SK-N-SH (cell line): ENCODE results near the gene PEX14. TPM values are rescaled to one million over a fixed set of nuclear protein-coding genes. Genes with fewer than 3 reads are reported as not detected.

Experiments used
- CTCF ChIA-PET: fragments of 300-600, 350-600 bp; formaldehyde crosslinking; extraction: SDS; loops from one replicate; lab custom pipeline; 2021; lab: Yijun Ruan, JAX
- POLR2A ChIA-PET: fragments of 350-600 bp; sonication (Branson Sonifier 250); formaldehyde crosslinking; extraction: SDS; loops from one replicate; lab custom pipeline; 2020; ENCODE audit warnings: antibody characterized with exemption, inconsistent platforms; lab: Yijun Ruan, JAX
- DNase-seq: peaks from one replicate; pipeline ENCODE4 v3.0.0; 2012
- H2AFZ ChIP-seq: fragments of 200-600 bp; sonication (generic); 2 replicates; pipeline ENCODE4 v1.8.1; 2016; ENCODE audit warnings: antibody characterized with exemption, mild to moderate bottlenecking, low read depth
- H3F3A ChIP-seq: fragments of 200-600 bp; sonication (generic); replicated peaks from 2 replicates; pipeline ENCODE3; 2016; ENCODE audit warnings: antibody characterized with exemption, mild to moderate bottlenecking; ENCODE audit not compliant: insufficient read depth
- H3K27ac ChIP-seq, 2 experiments: fragments of 200-500 bp in 1 of 2; fragments of 200-600 bp in 1 of 2; sonication (Bioruptor generic) in 1 of 2; sonication (generic), shearing (Covaris generic) in 1 of 2; 2 replicates each; pipeline versions ENCODE4 v1.5.1 to v1.6.1; 2014 to 2016; ENCODE audit warnings: low read depth in 2 of 2, inconsistent platforms in 1 of 2, low read length in 1 of 2, mild to moderate bottlenecking in 1 of 2, mixed read lengths in 1 of 2
- H3K27me3 ChIP-seq: fragments of 200-600 bp; sonication (generic), shearing (Covaris generic); 2 replicates; pipeline ENCODE4 v1.6.1; 2016; ENCODE audit warnings: mixed run types; ENCODE audit not compliant: insufficient read depth
- H3K36me3 ChIP-seq, 2 experiments: fragments of 200-500 bp in 1 of 2; fragments of 200-600 bp in 1 of 2; sonication (Bioruptor generic) in 1 of 2; sonication (generic) in 1 of 2; replicated peaks in 1 of 2; 2 replicates each; pipeline versions ENCODE3 to v1.5.1; 2014 to 2016; ENCODE audit warnings: low read length in 1 of 2, mild to moderate bottlenecking in 1 of 2; ENCODE audit not compliant: insufficient read depth in 2 of 2, control insufficient read depth in 1 of 2
- H3K4me1 ChIP-seq, 2 experiments: fragments of 200-500 bp in 1 of 2; fragments of 200-600 bp in 1 of 2; sonication (Bioruptor generic) in 1 of 2; sonication (generic), shearing (Covaris generic) in 1 of 2; 2 replicates each; pipeline versions ENCODE4 v1.5.1 to v1.6.1; 2014 to 2016; ENCODE audit warnings: low read depth in 1 of 2, low read length in 1 of 2, mixed run types in 1 of 2; ENCODE audit not compliant: insufficient read depth in 2 of 2, control insufficient read depth in 1 of 2
- H3K4me2 ChIP-seq: fragments of 200-600 bp; sonication (generic), shearing (Covaris generic); 2 replicates; pipeline ENCODE4 v1.6.1; 2017; ENCODE audit warnings: mixed run types
- H3K4me3 ChIP-seq, 2 experiments: fragments of 200-500 bp in 1 of 2; fragments of 200-600 bp in 1 of 2; sonication (Bioruptor generic) in 1 of 2; sonication (generic), shearing (Covaris generic) in 1 of 2; 2 replicates each; pipeline versions ENCODE4 v1.5.1 to v1.8.1; 2014 to 2016; ENCODE audit warnings: low read depth in 2 of 2, inconsistent platforms in 1 of 2, low read length in 1 of 2, mild to moderate bottlenecking in 1 of 2, mixed read lengths in 1 of 2, moderate library complexity in 1 of 2
- H3K79me2 ChIP-seq: fragments of 200-600 bp; sonication (generic); 2 replicates; pipeline ENCODE4 v1.8.1; 2017; ENCODE audit warnings: mild to moderate bottlenecking; ENCODE audit not compliant: insufficient read depth
- H3K9ac ChIP-seq: fragments of 200-600 bp; sonication (generic); 2 replicates; pipeline ENCODE4 v1.6.1; 2017; ENCODE audit warnings: mixed run types
- H3K9me2 ChIP-seq: fragments of 200-600 bp; sonication (generic); 2 replicates; pipeline ENCODE4 v1.6.1; 2017; ENCODE audit warnings: mixed run types
- H3K9me3 ChIP-seq: fragments of 200-600 bp; sonication (generic); 2 replicates; pipeline ENCODE4 v1.6.1; 2017; ENCODE audit warnings: mixed run types, mild to moderate bottlenecking, moderate library complexity
- H4K20me1 ChIP-seq: fragments of 200-600 bp; sonication (generic); 2 replicates; pipeline ENCODE4 v1.6.1; 2017; ENCODE audit warnings: mild to moderate bottlenecking, mixed run types; ENCODE audit not compliant: insufficient read depth
- CHD2 ChIP-seq: fragments of 150-350 bp; IDR thresholded peaks from 2 replicates; pipeline ENCODE4 v1.6.1; 2018; ENCODE audit warnings: low read length; ENCODE audit not compliant: partially characterized antibody
- ELF1 ChIP-seq: IDR thresholded peaks from 2 replicates; pipeline ENCODE4 v1.4.0; 2012
- EP300 ChIP-seq, 2 experiments: IDR thresholded peaks; 2 replicates each; pipeline versions ENCODE4 v1.4.0 to v1.6.1; 2012; ENCODE audit warnings: borderline replicate concordance in 1 of 2, low read depth in 1 of 2, low read length in 1 of 2
- FOXM1 ChIP-seq: IDR thresholded peaks from 2 replicates; pipeline ENCODE4 v1.4.0; 2012; ENCODE audit warnings: low read depth, mild to moderate bottlenecking
- JUND ChIP-seq: IDR thresholded peaks from 2 replicates; pipeline ENCODE4 v1.4.0; 2012
- MXI1 ChIP-seq: IDR thresholded peaks from 2 replicates; pipeline ENCODE4 v1.6.1; 2012; ENCODE audit warnings: mild to moderate bottlenecking, low read depth, low read length, improper control_type of control experiment
- NFIC ChIP-seq: IDR thresholded peaks from 2 replicates; pipeline ENCODE4 v1.4.0; 2012; ENCODE audit warnings: borderline replicate concordance
- POLR2AphosphoS5 ChIP-seq: IDR thresholded peaks from 2 replicates; pipeline ENCODE4 v1.6.1; 2012; ENCODE audit warnings: low read depth, low read length
- RAD21 ChIP-seq: IDR thresholded peaks from 2 replicates; pipeline ENCODE4 v1.6.1; 2012; ENCODE audit warnings: mild to moderate bottlenecking, low read length
- RCOR1 ChIP-seq: fragments of 150-350 bp; IDR thresholded peaks from 2 replicates; pipeline ENCODE4 v1.6.1; 2017; ENCODE audit warnings: antibody characterized with exemption, low read length
- REST ChIP-seq: IDR thresholded peaks from 2 replicates; pipeline ENCODE4 v1.6.1; 2012; ENCODE audit warnings: mild to moderate bottlenecking, low read depth, low read length, moderate library complexity
- RFX5 ChIP-seq: IDR thresholded peaks from 2 replicates; pipeline ENCODE4 v1.6.1; 2012; ENCODE audit warnings: mild to moderate bottlenecking, improper control_type of control experiment, low read length
- RXRA ChIP-seq: IDR thresholded peaks from 2 replicates; pipeline ENCODE4 v1.4.0; 2012; ENCODE audit warnings: low read depth, mild to moderate bottlenecking, borderline replicate concordance
- TCF12 ChIP-seq: IDR thresholded peaks from 2 replicates; pipeline ENCODE4 v1.4.0; 2012
- TEAD4 ChIP-seq: IDR thresholded peaks from 2 replicates; pipeline ENCODE4 v1.4.0; 2012; ENCODE audit warnings: mild to moderate bottlenecking, borderline replicate concordance; ENCODE audit not compliant: insufficient read depth
- USF2 ChIP-seq: fragments of 150-350 bp; IDR thresholded peaks from 2 replicates; pipeline ENCODE4 v1.6.1; 2017; ENCODE audit warnings: antibody characterized with exemption, low read length, low read depth, borderline replicate concordance
- YY1 ChIP-seq: IDR thresholded peaks from 2 replicates; pipeline ENCODE4 v1.4.0; 2012; ENCODE audit warnings: low read depth, mild to moderate bottlenecking
- WGBS: methylation state at CpG from one replicate; pipeline ENCODE4 v1.1.6; 2017; ENCODE audit warnings: low lambda C conversion rate; 5-methylcytosine and 5-hydroxymethylcytosine counted together
- polyA plus RNA-seq, 3 experiments: library from polyadenylated mRNA; depleted of rRNA; stranded (reverse); fragments of >200 nt; gene quantifications; 2 replicates each; pipeline ENCODE4 v1.2.3, GENCODE V29; 2012
- TF ChIP-seq, protein P1 (sequence below): IDR thresholded peaks from 2 replicates; pipeline ENCODE4 v1.4.0; 2012; ENCODE audit warnings: low read depth
- TF ChIP-seq, protein P2 (sequence below): fragments of 150-350 bp; IDR thresholded peaks from 2 replicates; pipeline ENCODE4 v1.6.1; 2016; ENCODE audit warnings: mild to moderate bottlenecking, low read depth, low read length
- TF ChIP-seq, protein P3 (sequence below): IDR thresholded peaks from 2 replicates; pipeline ENCODE4 v1.4.0; 2012; ENCODE audit warnings: low read depth, borderline replicate concordance

PEX14 gene
- polyA plus RNA-seq, 1 of the 3 experiments (the other 2 are of a cell fraction): 36.2 TPM

- WGBS: 70% methylated on average over 3 of the region's 3 CpGs
- no peaks in the 10 kb centered on the region for H3K27me3 ChIP-seq
- no peaks in the 10 kb centered on the region for H3K9me3 ChIP-seq
- POLR2A ChIA-PET: no interaction called here
- no peaks in the 10 kb centered on the region for H3K9me2 ChIP-seq
- no peaks in the 10 kb centered on the region; the same call in 1 of the 2 replicates for H4K20me1 ChIP-seq
- peaks cover 30% of the 10 kb centered on the region for H3F3A ChIP-seq
- peaks cover 0 to 4% of the 10 kb centered on the region in 2 experiments for H3K36me3 ChIP-seq
- no peak overlapping the region for H3K9ac ChIP-seq
- H3K4me3 ChIP-seq: no peak overlapping the region
- H3K79me2 ChIP-seq: peaks cover 24% of the 10 kb centered on the region; the same call in 1 of the 2 replicates
- CTCF ChIA-PET: interaction anchor here (0.6 to 3.0 kb wide), 3 partner anchors 10 to 332 kb away, joined by 3 to 10 read pairs (median 5); no protein-coding TSS in a partner anchor
- no peak overlapping the region for H2AFZ ChIP-seq
- peaks cover 2 to 31% of the 10 kb centered on the region in 2 experiments; a peak in 3 of 4 replicates for H3K4me1 ChIP-seq
- no peak overlapping the region for H3K4me2 ChIP-seq
- peak overlapping the region in 1 of 2 experiments; percentile 88; a peak in 2 of 4 replicates for H3K27ac ChIP-seq
- DNase-seq: no peak
- no peak for TF ChIP-seq YY1
- TF ChIP-seq FOXM1: no peak
- TF ChIP-seq TEAD4: no peak
- no peak for TF ChIP-seq EP300 (IDR thresholded peaks at IDR 0.05; ENCODE audit: borderline replicate concordance in 1 of 2, low read depth in 1 of 2, low read length in 1 of 2)
- no peak for TF ChIP-seq RCOR1
- TF ChIP-seq, protein P1, sequence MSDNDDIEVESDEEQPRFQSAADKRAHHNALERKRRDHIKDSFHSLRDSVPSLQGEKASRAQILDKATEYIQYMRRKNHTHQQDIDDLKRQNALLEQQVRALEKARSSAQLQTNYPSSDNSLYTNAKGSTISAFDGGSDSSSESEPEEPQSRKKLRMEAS: no peak
- TF ChIP-seq REST: no peak
- no peak for TF ChIP-seq ELF1
- TF ChIP-seq, protein P2, sequence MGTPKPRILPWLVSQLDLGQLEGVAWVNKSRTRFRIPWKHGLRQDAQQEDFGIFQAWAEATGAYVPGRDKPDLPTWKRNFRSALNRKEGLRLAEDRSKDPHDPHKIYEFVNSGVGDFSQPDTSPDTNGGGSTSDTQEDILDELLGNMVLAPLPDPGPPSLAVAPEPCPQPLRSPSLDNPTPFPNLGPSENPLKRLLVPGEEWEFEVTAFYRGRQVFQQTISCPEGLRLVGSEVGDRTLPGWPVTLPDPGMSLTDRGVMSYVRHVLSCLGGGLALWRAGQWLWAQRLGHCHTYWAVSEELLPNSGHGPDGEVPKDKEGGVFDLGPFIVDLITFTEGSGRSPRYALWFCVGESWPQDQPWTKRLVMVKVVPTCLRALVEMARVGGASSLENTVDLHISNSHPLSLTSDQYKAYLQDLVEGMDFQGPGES: no peak
- TF ChIP-seq JUND: no peak
- TF ChIP-seq, protein P3, sequence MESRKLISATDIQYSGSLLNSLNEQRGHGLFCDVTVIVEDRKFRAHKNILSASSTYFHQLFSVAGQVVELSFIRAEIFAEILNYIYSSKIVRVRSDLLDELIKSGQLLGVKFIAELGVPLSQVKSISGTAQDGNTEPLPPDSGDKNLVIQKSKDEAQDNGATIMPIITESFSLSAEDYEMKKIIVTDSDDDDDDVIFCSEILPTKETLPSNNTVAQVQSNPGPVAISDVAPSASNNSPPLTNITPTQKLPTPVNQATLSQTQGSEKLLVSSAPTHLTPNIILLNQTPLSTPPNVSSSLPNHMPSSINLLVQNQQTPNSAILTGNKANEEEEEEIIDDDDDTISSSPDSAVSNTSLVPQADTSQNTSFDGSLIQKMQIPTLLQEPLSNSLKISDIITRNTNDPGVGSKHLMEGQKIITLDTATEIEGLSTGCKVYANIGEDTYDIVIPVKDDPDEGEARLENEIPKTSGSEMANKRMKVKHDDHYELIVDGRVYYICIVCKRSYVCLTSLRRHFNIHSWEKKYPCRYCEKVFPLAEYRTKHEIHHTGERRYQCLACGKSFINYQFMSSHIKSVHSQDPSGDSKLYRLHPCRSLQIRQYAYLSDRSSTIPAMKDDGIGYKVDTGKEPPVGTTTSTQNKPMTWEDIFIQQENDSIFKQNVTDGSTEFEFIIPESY: no peak
- no peak for TF ChIP-seq MXI1
- no peak for TF ChIP-seq RAD21
- no peak for TF ChIP-seq RXRA
- no peak for TF ChIP-seq RFX5
- no peak for TF ChIP-seq CHD2
- TF ChIP-seq POLR2AphosphoS5: no peak
- no peak for TF ChIP-seq USF2
- TF ChIP-seq NFIC: no peak
- no peak for TF ChIP-seq TCF12
Measured at GRCh38 chr1:10529765-10530164, 55.0 kb downstream of the PEX14 start.
